ENCODE measurements around the gene ITPA. TPM values are rescaled to one million over a fixed set of nuclear protein-coding genes. Genes with fewer than 3 reads are reported as not detected.

ITPA gene
- total RNA-seq, 2 donors from 2014 or later = 17.4 to 21.4 TPM

- Histone ChIP-seq H3K4me3 (no peak overlapping the region), H3K27ac (no peak overlapping the region), H3K9me3 (no peaks in the 10 kb centered on the region), H3K27me3 (no peaks in the 10 kb centered on the region), H3K36me3 (peaks cover 18% of the 10 kb centered on the region), H3K4me1 (no peaks in the 10 kb centered on the region)
- DNase-seq (ENCODE audit: low spot score) = no peak
- TF ChIP-seq, protein P1, sequence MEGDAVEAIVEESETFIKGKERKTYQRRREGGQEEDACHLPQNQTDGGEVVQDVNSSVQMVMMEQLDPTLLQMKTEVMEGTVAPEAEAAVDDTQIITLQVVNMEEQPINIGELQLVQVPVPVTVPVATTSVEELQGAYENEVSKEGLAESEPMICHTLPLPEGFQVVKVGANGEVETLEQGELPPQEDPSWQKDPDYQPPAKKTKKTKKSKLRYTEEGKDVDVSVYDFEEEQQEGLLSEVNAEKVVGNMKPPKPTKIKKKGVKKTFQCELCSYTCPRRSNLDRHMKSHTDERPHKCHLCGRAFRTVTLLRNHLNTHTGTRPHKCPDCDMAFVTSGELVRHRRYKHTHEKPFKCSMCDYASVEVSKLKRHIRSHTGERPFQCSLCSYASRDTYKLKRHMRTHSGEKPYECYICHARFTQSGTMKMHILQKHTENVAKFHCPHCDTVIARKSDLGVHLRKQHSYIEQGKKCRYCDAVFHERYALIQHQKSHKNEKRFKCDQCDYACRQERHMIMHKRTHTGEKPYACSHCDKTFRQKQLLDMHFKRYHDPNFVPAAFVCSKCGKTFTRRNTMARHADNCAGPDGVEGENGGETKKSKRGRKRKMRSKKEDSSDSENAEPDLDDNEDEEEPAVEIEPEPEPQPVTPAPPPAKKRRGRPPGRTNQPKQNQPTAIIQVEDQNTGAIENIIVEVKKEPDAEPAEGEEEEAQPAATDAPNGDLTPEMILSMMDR (IDR thresholded peaks at IDR 0.05) = no peak
Measured at GRCh38 chr20:3224681-3225421, 15.6 kb downstream of the ITPA start.

DNA sequence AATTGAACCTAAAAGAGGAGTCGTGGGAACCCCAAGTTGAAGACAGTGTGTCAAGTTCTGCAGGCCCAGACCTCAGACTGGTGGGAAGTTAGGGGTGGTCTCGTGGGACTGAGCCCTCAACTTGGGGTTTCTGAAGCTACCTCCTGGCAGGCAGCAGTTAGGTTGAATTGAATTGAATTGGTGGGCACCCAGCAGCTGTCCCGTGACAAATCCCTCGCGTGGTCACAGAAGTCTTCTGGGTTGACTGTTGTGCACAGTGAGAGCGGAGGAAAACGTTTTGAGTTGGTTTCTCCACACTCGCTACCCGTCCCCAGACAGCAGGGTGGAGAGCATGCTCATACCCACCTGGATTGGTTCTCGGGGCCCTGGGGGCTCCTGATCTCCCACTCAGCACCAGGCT, 16.8 kb downstream of the ITPA start:
- H3K4me1 ChIP-seq = no peaks in the 10 kb centered on the region
- H3K36me3 ChIP-seq = peaks cover 14% of the 10 kb centered on the region
- H3K9me3 ChIP-seq = no peaks in the 10 kb centered on the region
- no peak overlapping the region for H3K4me3 ChIP-seq
- DNase-seq (ENCODE audit: low spot score) = no peak
- no peak overlapping the region for H3K27ac ChIP-seq
- no peaks in the 10 kb centered on the region for H3K27me3 ChIP-seq
- TF ChIP-seq, protein P1 (IDR thresholded peaks at IDR 0.05) = no peak

DNA sequence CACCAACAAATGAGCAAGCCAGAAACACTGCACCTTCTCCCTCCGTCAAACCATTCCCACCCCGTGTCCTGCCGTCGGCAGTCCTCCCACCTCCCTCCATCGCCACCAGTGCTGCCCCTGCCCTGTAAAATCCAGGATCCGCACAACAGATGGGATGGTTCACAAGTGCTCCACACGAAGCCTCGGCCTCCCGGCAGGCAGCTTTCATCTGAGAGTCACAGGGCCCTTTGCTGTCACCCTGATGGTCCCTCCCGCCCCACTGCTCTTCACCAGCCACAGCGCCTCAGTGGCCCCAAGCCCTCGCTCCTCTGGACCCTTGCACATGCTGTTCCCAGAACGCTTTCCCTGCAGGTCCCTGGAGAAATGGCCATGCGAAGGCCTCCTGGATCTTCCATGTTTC, 17.6 kb downstream of the ITPA start:
- TF ChIP-seq, protein P1 (IDR thresholded peaks at IDR 0.05) = no peak
- DNase-seq (ENCODE audit: low spot score) = no peak

GRCh38 chr20:3227506-3227905, 18.2 kb downstream of the ITPA start:
- no peaks in the 10 kb centered on the region for H3K4me1 ChIP-seq
- DNase-seq (ENCODE audit: low spot score) = no peak
- no peak overlapping the region for H3K4me3 ChIP-seq
- TF ChIP-seq, protein P1 (IDR thresholded peaks at IDR 0.05) = no peak
- H3K36me3 ChIP-seq = peaks cover 6% of the 10 kb centered on the region
- no peaks in the 10 kb centered on the region for H3K9me3 ChIP-seq
- H3K27me3 ChIP-seq = no peaks in the 10 kb centered on the region
- H3K27ac ChIP-seq = no peak overlapping the region

More for the DNA sequence above, 17.6 kb downstream of the ITPA start:
- Histone ChIP-seq H3K27me3 (no peaks in the 10 kb centered on the region), H3K4me3 (no peak overlapping the region), H3K9me3 (no peaks in the 10 kb centered on the region), H3K36me3 (peaks cover 7% of the 10 kb centered on the region), H3K27ac (no peak overlapping the region), H3K4me1 (no peaks in the 10 kb centered on the region)

DNA sequence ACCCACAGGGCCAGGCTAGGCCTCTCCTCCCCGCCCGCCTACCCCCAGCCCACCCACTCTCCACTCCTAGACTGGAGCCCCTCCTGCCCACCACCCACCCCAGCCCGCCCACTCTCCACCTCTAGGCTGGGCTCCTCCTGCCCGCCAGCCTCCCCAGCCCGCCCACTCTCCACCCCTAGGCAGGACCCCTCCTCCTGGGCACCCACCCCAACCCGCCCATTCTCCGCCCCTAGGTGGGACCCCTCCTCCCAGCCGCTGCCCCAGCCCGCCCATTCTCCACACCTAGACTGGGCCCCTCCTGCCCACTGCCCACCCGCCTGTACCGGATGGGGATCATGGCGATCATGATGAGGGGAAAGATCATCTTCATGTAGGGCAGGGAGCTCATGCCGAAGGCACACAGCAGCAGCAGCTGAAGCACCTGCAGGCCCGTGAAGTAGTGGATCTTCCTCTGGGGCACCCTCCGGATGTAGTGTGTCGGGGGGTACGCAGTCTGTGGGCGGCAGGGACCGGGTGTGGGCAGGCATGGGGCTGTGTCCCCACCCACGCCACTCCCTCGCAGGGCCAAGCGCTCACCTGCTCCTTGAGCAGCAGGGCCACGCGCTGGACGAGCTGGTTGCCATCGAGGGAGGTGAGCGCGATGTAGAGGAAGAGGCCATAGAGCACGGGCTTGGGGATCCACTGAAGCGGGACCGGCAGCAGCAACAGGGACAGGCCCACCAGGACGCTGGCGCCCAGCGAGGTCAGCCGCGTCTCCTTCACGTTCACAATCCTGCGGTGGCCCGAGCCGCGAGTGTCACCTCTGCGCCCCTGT, 18.8 kb downstream of the ITPA start:
- H3K9me3 ChIP-seq = no peaks in the 10 kb centered on the region
- H3K36me3 ChIP-seq = peaks cover 5% of the 10 kb centered on the region
- H3K27ac ChIP-seq = no peak overlapping the region
- no peak for DNase-seq (ENCODE audit: low spot score)
- H3K4me3 ChIP-seq = no peak overlapping the region
- H3K27me3 ChIP-seq = no peaks in the 10 kb centered on the region
- H3K4me1 ChIP-seq = no peaks in the 10 kb centered on the region
- TF ChIP-seq, protein P1 (IDR thresholded peaks at IDR 0.05) = no peak

Data from right atrium auricular region (tissue), 2 donors.